Esophagus muscularis mucosa (tissue), 4 donors: ENCODE data around the gene CIC. TPM values are rescaled to one million over a fixed set of nuclear protein-coding genes. Genes with fewer than 3 reads are reported as not detected.

ENCODE experiments used
- DNase-seq: peaks from one replicate; pipeline ENCODE4 v3.0.0-alpha.2; 2017; ENCODE audit errors: extremely low spot score
- H3K27ac ChIP-seq, 4 donors: fragments of 200-600 bp; sonication (generic); replicated peaks in 1 of 4; 1 replicate in 3 of 4; 2 replicates in 1 of 4; pipeline ENCODE4 v1.5.1; 2016 to 2019; ENCODE audit warnings: mild to moderate bottlenecking in 1 of 4
- H3K27me3 ChIP-seq, 4 donors: fragments of 200-600 bp; sonication (generic); one replicate each; pipeline versions ENCODE4 v1.5.1 to v1.6.0; 2016 to 2019
- H3K36me3 ChIP-seq, 4 donors: fragments of 200-600 bp; sonication (generic); one replicate each; pipeline ENCODE4 v1.5.1; 2016 to 2019
- H3K4me1 ChIP-seq, 4 donors: fragments of 200-600 bp; sonication (generic); one replicate each; pipeline ENCODE4 v1.5.1; 2016 to 2019
- H3K4me3 ChIP-seq, 4 donors: fragments of 200-600 bp; sonication (generic); 1 replicate in 2 of 4; 2 replicates in 2 of 4; pipeline ENCODE4 v1.5.1; 2016 to 2019; ENCODE audit warnings: mild to moderate bottlenecking in 4 of 4, moderate library complexity in 1 of 4
- H3K9me3 ChIP-seq, 4 donors: fragments of 200-600 bp; sonication (generic); 1 replicate in 3 of 4; 2 replicates in 1 of 4; pipeline ENCODE4 v1.5.1; 2016 to 2019
- CTCF ChIP-seq, 3 experiments: fragments of 200-600 bp in 2 of 3; fragments of 450-650 bp in 1 of 3; sonication (generic) in 2 of 3; IDR thresholded peaks; one replicate each; pipeline ENCODE4 v1.5.1; 2017 to 2019; ENCODE audit warnings: antibody characterized with exemption in 3 of 3, mild to moderate bottlenecking in 2 of 3, moderate library complexity in 1 of 3
- EP300 ChIP-seq: sonication (generic); formaldehyde crosslinking; IDR thresholded peaks from one replicate; pipeline ENCODE4 v1.6.1; 2017; ENCODE audit warnings: antibody characterized with exemption
- POLR2A ChIP-seq: fragments of 450-650 bp; IDR thresholded peaks from one replicate; pipeline ENCODE4 v1.6.1; 2017; ENCODE audit warnings: antibody characterized with exemption, moderate library complexity, mild to moderate bottlenecking, low read depth
- POLR2AphosphoS5 ChIP-seq, 2 donors: sonication (generic); formaldehyde crosslinking; IDR thresholded peaks; one replicate each; pipeline ENCODE4 v1.6.1; 2017; ENCODE audit warnings: antibody characterized with exemption in 2 of 2
- WGBS: methylation state at CpG from one replicate; pipeline ENCODE4 v1.1.5; 2018; 5-methylcytosine and 5-hydroxymethylcytosine counted together
- intact Hi-C: fragments of 100-400 bp; cut with DNase I; formaldehyde crosslinking; loops from one replicate; pipeline ENCODE4 v1.15.1; 2023
- total RNA-seq, 4 donors: library from RNA; depleted of rRNA; stranded (reverse); fragments of >200 nt; gene quantifications; one replicate each; pipeline versions ENCODE4 v1.1.0 to v1.2.1, GENCODE V29; 2016

Gene CIC
- total RNA-seq, 4 donors from 2014 or later = 37.8 to 74.2 (median 56.3) TPM

- Histone ChIP-seq H3K27me3 (peaks cover 0 to 29% (median 8%) of the 10 kb centered on the region in 4 donors), H3K36me3 (no peaks in the 10 kb centered on the region), H3K4me1 (peaks cover 11 to 19% (median 16%) of the 10 kb centered on the region in 4 donors), H3K27ac (no peak overlapping the region), H3K4me3 (no peak overlapping the region), H3K9me3 (no peaks in the 10 kb centered on the region)
- TF ChIP-seq EP300 = no peak
- TF ChIP-seq POLR2AphosphoS5 (IDR thresholded peaks at IDR 0.05) = no peak
- intact Hi-C loops = no loop called here
- no peak for DNase-seq
- 95% methylated on average over 11 of the region's 13 CpGs for WGBS
Measured at GRCh38 chr19:42317535-42317934, 48.5 kb downstream of the CIC start.

DNA sequence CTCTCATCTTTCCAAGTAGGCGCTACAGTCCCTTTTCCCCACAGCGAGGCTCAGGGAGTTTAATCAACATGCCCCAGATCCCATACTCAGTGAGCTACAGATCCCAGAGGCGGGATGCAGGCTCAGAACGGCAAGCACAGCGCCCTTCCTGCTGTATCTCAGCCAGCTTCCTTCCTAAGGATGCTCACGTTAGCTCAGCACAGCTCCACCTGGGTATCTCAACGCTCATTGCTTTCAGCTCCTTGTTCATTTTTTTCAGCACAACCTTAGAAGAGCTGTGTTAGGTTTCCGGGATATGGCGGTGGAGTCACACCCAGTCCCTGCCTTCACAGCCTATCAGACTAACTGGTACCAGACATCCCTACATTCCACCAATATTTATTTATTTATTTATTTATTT, 53.3 kb downstream of the CIC start:
- Histone ChIP-seq H3K27ac (no peak overlapping the region), H3K9me3 (no peaks in the 10 kb centered on the region), H3K4me1 (peaks cover 24 to 33% (median 32%) of the 10 kb centered on the region in 4 donors), H3K27me3 (peaks cover 9 to 33% (median 19%) of the 10 kb centered on the region in 4 donors), H3K36me3 (no peaks in the 10 kb centered on the region), H3K4me3 (no peak overlapping the region)
- intact Hi-C loops = loop anchor here (10.0 kb wide), 1 partner anchor 188 kb away; the partner anchor contains the start of gene POU2F2
- TF ChIP-seq CTCF (IDR thresholded peaks at IDR 0.05) (no peak), EP300 (no peak), POLR2A (no peak), POLR2AphosphoS5 (IDR thresholded peaks at IDR 0.05) (no peak)
- DNase-seq = no peak
- 68% methylated on average over 9 of the region's 9 CpGs for WGBS

DNA sequence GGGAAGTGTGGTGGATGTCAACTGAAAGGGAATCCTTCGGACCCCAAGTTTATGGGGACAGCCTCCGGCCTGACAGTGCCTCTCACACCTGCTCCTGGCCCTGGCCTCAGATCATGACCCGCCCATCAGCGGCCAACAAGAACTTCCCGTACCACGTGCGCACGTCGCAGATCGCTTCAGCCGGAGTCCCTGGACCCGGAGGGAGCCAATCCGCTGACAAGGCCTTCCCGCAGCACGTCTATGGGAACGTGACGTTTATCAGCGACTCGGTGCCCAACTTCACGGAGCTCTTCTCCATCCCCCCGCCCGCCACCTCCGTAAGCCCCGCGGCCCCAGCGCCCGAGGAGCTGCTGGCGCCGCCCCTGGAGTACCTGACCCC, 54.4 kb downstream of the CIC start:
- TF ChIP-seq CTCF (IDR thresholded peaks at IDR 0.05) (no peak), EP300 (no peak), POLR2AphosphoS5 (IDR thresholded peaks at IDR 0.05) (no peak), POLR2A (no peak)
- no peak for DNase-seq
- Histone ChIP-seq H3K4me1 (peaks cover 31 to 44% (median 43%) of the 10 kb centered on the region in 4 donors), H3K27ac (no peak overlapping the region), H3K36me3 (no peaks in the 10 kb centered on the region), H3K27me3 (peaks cover 9 to 33% (median 19%) of the 10 kb centered on the region in 4 donors), H3K9me3 (no peaks in the 10 kb centered on the region), H3K4me3 (no peak overlapping the region)
- intact Hi-C loops = loop anchor here (10.0 kb wide), 1 partner anchor 189 kb away; the partner anchor contains the start of gene POU2F2
- WGBS = 19% methylated on average over 17 of the region's 29 CpGs

DNA sequence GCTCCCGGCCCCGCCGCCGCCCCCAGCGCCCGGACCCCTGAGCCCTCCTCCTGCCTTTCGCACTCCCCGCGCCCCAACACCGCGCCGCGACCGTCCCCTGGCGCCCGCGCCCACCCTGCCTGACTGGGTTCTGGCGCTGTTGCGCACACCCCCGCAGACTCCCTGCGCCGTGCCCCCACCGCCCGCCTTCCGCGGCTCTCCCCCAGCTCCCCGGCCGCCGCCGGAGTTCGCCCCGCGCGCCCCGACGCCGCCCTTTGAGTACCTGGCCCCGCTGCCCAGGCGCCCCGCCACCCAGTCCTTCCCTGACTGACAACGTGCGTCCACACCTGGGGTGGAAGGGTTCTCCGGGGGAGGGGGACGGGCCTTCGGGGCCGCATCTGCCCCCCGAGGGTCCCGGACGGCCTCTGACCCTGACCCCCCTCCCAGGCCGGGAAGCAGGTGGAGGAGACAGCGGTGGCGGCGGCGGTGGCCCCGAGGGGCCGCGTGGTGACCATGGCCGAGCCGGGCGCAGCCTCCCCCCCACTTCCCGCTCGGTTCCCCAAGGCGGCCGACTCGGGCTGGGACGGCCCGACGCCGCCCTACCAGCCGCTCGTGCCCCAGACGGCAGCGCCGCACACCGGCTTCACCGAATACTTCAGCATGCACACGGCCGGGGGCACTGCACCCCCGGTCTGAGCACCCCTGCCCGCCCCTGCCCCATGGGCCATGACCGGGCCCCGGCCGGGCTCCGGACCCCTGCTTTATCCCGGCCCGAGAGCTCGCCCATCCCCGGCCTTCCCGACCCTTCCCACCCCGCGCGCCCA, 55.0 kb downstream of the CIC start:
- no peak for DNase-seq
- peak overlapping the region; percentile 89 to 97 (median 92) for H3K4me3 ChIP-seq
- WGBS = 23% methylated on average over 6 of the region's 92 CpGs
- peaks cover 9 to 33% (median 19%) of the 10 kb centered on the region in 4 donors for H3K27me3 ChIP-seq
- no peaks in the 10 kb centered on the region for H3K9me3 ChIP-seq
- H3K36me3 ChIP-seq = no peaks in the 10 kb centered on the region
- intact Hi-C loops = loop anchor here (10.0 kb wide), 1 partner anchor 189 kb away; the partner anchor contains the start of gene POU2F2
- TF ChIP-seq CTCF (IDR thresholded peaks at IDR 0.05) (no peak), EP300 (no peak), POLR2AphosphoS5 (IDR thresholded peaks at IDR 0.05) (no peak), POLR2A (no peak)
- peaks cover 31 to 44% (median 43%) of the 10 kb centered on the region in 4 donors for H3K4me1 ChIP-seq
- H3K27ac ChIP-seq = no peak overlapping the region

DNA sequence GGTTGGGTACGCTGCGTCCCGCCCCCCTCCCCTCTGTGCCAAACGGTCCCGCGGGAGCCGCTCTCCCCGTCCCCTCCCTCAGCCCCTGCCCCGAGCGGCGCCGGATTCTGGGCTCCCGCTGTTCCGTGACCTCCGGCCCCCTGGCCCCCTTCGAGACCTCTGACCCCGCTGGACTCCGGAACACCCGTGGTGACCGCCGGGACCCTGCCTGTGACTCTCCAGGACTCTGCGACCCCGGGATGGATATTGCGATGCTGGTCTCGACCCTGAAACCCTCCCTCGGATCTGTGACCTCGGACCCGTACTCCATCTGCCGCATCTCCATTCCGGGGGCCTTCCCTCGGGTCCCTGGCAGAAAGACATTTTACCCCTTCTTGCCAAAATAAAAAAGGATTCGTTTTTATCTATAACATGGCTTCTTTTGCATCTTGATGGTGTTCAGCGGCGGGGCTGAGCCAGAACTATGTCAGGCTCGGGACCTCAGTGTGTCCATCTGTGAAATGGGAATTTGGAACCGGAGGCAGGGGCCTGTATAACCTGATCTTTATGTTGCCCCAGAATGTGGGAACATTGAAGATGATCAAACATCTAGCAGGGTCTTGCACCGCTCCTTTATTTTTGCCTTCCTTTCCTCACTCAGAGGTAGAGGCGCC, 55.7 kb downstream of the CIC start:
- Histone ChIP-seq H3K27me3 (peaks cover 9 to 33% (median 19%) of the 10 kb centered on the region in 4 donors), H3K4me1 (peaks cover 31 to 44% (median 43%) of the 10 kb centered on the region in 4 donors), H3K9me3 (no peaks in the 10 kb centered on the region), H3K4me3 (peak overlapping the region; percentile 89 to 97 (median 92)), H3K27ac (peak overlapping the region in 2 of 4 donors; percentile 76 to 81), H3K36me3 (no peaks in the 10 kb centered on the region)
- no peak for TF ChIP-seq CTCF (IDR thresholded peaks at IDR 0.05)
- no peak for TF ChIP-seq POLR2A
- no peak for DNase-seq
- intact Hi-C loops = loop anchor here (5.0 to 10.0 kb wide), 2 partner anchors 73 to 190 kb away; partner anchors contain the start of gene POU2F2
- WGBS = 14% methylated on average over 9 of the region's 38 CpGs
